HEK293T (cell line): ENCODE data around the gene TMEM31.

Experiments
- CTCF ChIA-PET: fragments of 350-600 bp; formaldehyde crosslinking; extraction: SDS; loops from one replicate; lab custom pipeline; 2021; ENCODE audit warnings: antibody characterized with exemption, inconsistent platforms; lab: Yijun Ruan, JAX
- POLR2A ChIA-PET: fragments of 350-600 bp; formaldehyde crosslinking; extraction: SDS; loops from one replicate; lab custom pipeline; 2020; ENCODE audit warnings: antibody characterized with exemption, inconsistent platforms; lab: Yijun Ruan, JAX
- DNase-seq: peaks from one replicate; pipeline ENCODE4 v3.0.0; 2012; ENCODE audit warnings: mixed read lengths; ENCODE audit errors: extremely low spot score
- ARNT ChIP-seq: fragments of 450-650 bp; IDR thresholded peaks from 2 replicates; pipeline ENCODE4 v1.6.1; 2017; ENCODE audit warnings: mild to moderate bottlenecking
- BHLHE40 ChIP-seq: fragments of 450-650 bp; IDR thresholded peaks from 2 replicates; pipeline ENCODE4 v1.6.1; 2016; ENCODE audit warnings: mild to moderate bottlenecking, moderate library complexity, borderline replicate concordance
- CTBP1 ChIP-seq: fragments of 450-650 bp; IDR thresholded peaks from 2 replicates; pipeline ENCODE4 v1.6.1; 2016; ENCODE audit warnings: borderline replicate concordance
- ELF4 ChIP-seq: fragments of 450-650 bp; IDR thresholded peaks from 2 replicates; pipeline ENCODE4 v1.6.1; 2017; ENCODE audit warnings: antibody characterized with exemption
- FOXA1 ChIP-seq: fragments of 450-650 bp; IDR thresholded peaks from 2 replicates; pipeline ENCODE4 v1.6.1; 2016; ENCODE audit warnings: mild to moderate bottlenecking
- FOXK2 ChIP-seq: fragments of 450-650 bp; IDR thresholded peaks from 2 replicates; pipeline ENCODE4 v1.6.1; 2016; ENCODE audit warnings: mild to moderate bottlenecking
- FOXM1 ChIP-seq: fragments of 450-650 bp; IDR thresholded peaks from 2 replicates; pipeline ENCODE4 v1.6.1; 2017; ENCODE audit warnings: mild to moderate bottlenecking, borderline replicate concordance
- HDGF ChIP-seq: fragments of 450-650 bp; IDR thresholded peaks from 2 replicates; pipeline ENCODE4 v1.6.1; 2017; ENCODE audit warnings: antibody characterized with exemption, borderline replicate concordance
- L3MBTL2 ChIP-seq: fragments of 450-650 bp; conservative IDR thresholded peaks from 2 replicates; pipeline ENCODE4 v1.6.1; 2016; ENCODE audit warnings: mild to moderate bottlenecking
- LEF1 ChIP-seq: fragments of 450-650 bp; IDR thresholded peaks from 2 replicates; pipeline ENCODE4 v1.6.1; 2017; ENCODE audit warnings: mild to moderate bottlenecking, borderline replicate concordance
- NFRKB ChIP-seq: fragments of 450-650 bp; IDR thresholded peaks from 2 replicates; pipeline ENCODE4 v1.6.1; 2016; ENCODE audit warnings: mild to moderate bottlenecking, moderate library complexity
- SP1 ChIP-seq: fragments of 450-650 bp; IDR thresholded peaks from 2 replicates; pipeline ENCODE4 v1.6.1; 2017
- SUZ12 ChIP-seq: fragments of 450-650 bp; IDR thresholded peaks from 2 replicates; pipeline ENCODE4 v1.6.1; 2016; ENCODE audit warnings: mild to moderate bottlenecking
- TARDBP ChIP-seq: fragments of 450-650 bp; IDR thresholded peaks from 2 replicates; pipeline ENCODE4 v1.6.1; 2016
- ZNF384 ChIP-seq: fragments of 450-650 bp; IDR thresholded peaks from 2 replicates; pipeline ENCODE4 v1.6.1; 2016
- TF ChIP-seq, protein P1 (sequence below): fragments of 450-650 bp; IDR thresholded peaks from 2 replicates; pipeline ENCODE4 v1.6.1; 2016

TMEM31 gene

DNA sequence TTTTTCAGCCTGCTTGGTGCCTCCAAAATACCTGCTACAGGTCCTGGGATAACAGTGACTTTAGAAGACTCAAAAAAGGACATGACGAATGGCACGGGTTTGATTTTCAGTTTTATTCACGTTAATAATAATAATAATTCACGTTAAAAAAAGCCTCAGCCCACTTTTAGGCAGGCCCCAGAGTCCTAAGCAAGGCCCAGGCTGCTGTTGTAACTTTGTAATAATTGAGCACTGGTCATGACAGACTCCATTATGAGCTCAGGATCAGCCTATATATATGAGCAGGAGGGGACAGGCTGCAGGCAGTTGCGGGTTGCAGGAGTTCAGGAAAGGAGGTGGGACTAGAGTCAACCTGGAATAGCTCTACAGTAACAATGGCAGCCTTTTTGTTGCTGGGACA, at the start of gene TMEM31:
Gene TMEM31, plus strand, starts transcription at position 301 of the 400 bp plus-strand sequence. CDS start 1,350 bp downstream, outside the sequence.
- no peak for DNase-seq
- TF ChIP-seq NFRKB = no peak
- no peak for TF ChIP-seq BHLHE40
- no peak for TF ChIP-seq ZNF384
- TF ChIP-seq ARNT = no peak
- no peak for TF ChIP-seq ELF4
- no peak for TF ChIP-seq TARDBP
- no peak for TF ChIP-seq HDGF
- no peak for TF ChIP-seq SP1
- no peak for TF ChIP-seq L3MBTL2
- TF ChIP-seq CTBP1 = no peak
- TF ChIP-seq FOXK2 = no peak
- TF ChIP-seq FOXM1 = no peak
- no peak for TF ChIP-seq SUZ12
- TF ChIP-seq LEF1 = no peak
- TF ChIP-seq FOXA1 = no peak
- TF ChIP-seq, protein P1, sequence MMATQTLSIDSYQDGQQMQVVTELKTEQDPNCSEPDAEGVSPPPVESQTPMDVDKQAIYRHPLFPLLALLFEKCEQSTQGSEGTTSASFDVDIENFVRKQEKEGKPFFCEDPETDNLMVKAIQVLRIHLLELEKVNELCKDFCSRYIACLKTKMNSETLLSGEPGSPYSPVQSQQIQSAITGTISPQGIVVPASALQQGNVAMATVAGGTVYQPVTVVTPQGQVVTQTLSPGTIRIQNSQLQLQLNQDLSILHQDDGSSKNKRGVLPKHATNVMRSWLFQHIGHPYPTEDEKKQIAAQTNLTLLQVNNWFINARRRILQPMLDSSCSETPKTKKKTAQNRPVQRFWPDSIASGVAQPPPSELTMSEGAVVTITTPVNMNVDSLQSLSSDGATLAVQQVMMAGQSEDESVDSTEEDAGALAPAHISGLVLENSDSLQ = no peak
- POLR2A ChIA-PET = interaction anchor here (1.0 kb wide), 1 partner anchor 18 kb away, joined by 3 read pairs; no protein-coding TSS in a partner anchor
- CTCF ChIA-PET = interaction anchor here (0.6 to 2.2 kb wide), 14 partner anchors 9 to 569 kb away, joined by 3 to 17 read pairs (median 4); no protein-coding TSS in a partner anchor

DNA sequence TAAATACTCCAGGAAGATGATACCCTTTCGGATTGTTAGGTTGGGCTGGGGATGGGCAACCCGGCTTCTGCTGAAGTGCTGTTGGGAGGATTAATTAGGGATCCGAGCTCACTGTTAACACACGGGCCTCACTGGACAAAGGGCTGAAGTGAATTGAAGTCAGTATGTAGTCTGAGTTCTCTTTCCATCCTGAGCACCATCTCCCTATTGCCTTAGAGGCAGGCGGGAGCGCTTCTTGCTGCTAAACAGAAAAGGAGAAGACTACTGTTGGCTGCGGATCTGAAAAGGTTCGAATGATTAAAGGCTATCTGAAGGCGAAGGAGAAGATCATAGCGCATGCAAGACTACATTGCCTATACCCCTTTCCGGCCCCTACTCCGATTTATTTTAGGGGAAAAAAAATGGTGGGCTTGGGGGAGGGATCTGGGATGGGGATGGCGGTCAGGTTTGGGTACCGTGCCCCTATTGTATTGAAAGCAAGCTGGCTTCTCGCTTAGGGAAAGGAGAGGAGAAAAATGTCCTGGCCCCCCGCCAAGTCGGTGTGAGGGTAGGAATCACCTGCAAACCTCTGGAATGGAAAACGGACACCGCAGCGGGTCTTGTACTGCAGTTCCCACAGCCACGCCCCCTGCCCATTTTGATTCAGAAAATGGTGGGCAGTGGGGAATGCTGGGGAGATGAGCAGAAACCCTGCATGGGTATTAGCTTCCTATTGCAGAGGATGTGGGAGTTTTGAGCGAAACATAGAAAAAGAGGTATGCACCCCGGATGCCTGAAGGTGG, 46.5 kb upstream of the TMEM31 start:
- TF ChIP-seq TARDBP (no peak), FOXK2 (no peak), CTBP1 (no peak), FOXM1 (no peak), HDGF (no peak), FOXA1 (no peak), ARNT (no peak), ZNF384 (no peak), LEF1 (no peak), BHLHE40 (no peak), SP1 (no peak), NFRKB (no peak), SUZ12 (no peak), L3MBTL2 (no peak), ELF4 (no peak)
- TF ChIP-seq, protein P1 = no peak
- POLR2A ChIA-PET = interaction anchor here (1.1 to 1.3 kb wide), 2 partner anchors 22 to 35 kb away, joined by 3 to 5 read pairs; partner anchors contain the start of genes MORF4L2 and TCEAL1
- no peak for DNase-seq
- CTCF ChIA-PET = interaction anchor here (0.5 to 1.4 kb wide), 2 partner anchors 34 to 107 kb away, joined by 3 to 5 read pairs (median 3); no protein-coding TSS in a partner anchor

DNA sequence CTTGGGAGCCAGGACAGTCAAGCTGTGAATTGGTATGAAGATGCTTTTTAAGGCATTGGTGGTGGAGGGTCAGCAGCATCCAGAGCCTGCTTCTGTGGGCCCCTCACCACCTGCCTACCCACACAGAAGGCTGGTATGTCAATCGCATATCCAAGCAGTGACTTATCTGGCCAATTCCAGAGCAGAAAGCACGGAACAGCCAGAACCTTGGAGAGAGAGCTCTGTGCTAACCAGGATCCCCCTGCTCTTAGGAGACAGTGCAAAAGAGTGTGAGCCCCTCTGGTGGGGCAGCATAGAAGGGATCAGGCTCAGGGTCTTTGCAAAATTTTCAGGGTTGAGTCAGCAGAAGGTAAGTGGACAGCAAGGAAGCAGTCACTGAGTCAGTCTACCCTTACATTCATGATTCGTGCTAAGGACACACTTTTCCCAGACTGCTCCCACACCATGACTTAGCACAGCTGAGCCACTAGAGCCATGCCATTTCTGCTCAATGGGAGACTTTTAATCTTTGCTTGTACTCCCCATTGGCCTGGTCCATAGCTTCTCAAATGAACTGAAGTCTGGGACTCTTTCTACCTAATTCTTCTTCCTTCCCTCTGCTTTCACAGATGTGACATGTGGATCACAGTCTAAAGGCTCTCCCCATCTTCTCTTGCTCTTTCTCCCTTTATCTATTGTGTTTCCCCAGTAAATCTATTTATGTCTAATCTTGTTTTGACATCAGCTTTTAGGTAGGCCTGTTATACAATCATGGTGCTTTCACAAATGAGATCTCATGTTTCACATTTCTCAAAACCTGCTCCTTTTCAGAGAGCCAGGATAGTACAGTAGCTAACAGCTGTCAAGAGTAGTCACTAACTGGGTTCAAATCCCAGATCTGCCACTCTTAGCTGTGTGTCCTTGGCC, 44.3 kb upstream of the TMEM31 start:
- POLR2A ChIA-PET = interaction anchor here (1.4 to 4.0 kb wide), 2 partner anchors 10 to 37 kb away, joined by 4 to 17 read pairs; partner anchors contain the start of gene TCEAL1
- TF ChIP-seq FOXK2 = no peak
- TF ChIP-seq L3MBTL2 = no peak
- no peak for TF ChIP-seq ARNT
- no peak for TF ChIP-seq NFRKB
- no peak for TF ChIP-seq CTBP1
- TF ChIP-seq ELF4 = no peak
- TF ChIP-seq FOXA1 = no peak
- TF ChIP-seq ZNF384 = no peak
- TF ChIP-seq, protein P1 = no peak
- TF ChIP-seq TARDBP = no peak
- no peak for TF ChIP-seq FOXM1
- DNase-seq = no peak
- CTCF ChIA-PET = interaction anchor here (1.8 kb wide), 1 partner anchor 37 kb away, joined by 5 read pairs; no protein-coding TSS in a partner anchor

GRCh38 chrX:103669745-103670144, 41.0 kb upstream of the TMEM31 start:
- TF ChIP-seq TARDBP = no peak
- TF ChIP-seq ELF4 = no peak
- no peak for TF ChIP-seq SUZ12
- POLR2A ChIA-PET = interaction anchor here (1.3 to 4.0 kb wide), 2 partner anchors 40 kb away, joined by 3 to 17 read pairs; partner anchors contain the start of gene TCEAL1
- CTCF ChIA-PET = no interaction called here
- no peak for DNase-seq
